ENCODE data around the gene PEPD. TPM values are rescaled to one million over a fixed set of nuclear protein-coding genes. Genes with fewer than 3 reads are reported as not detected.

PEPD gene
- total RNA-seq, 1 experiment from 2014 or later = 40.5 TPM

DNA sequence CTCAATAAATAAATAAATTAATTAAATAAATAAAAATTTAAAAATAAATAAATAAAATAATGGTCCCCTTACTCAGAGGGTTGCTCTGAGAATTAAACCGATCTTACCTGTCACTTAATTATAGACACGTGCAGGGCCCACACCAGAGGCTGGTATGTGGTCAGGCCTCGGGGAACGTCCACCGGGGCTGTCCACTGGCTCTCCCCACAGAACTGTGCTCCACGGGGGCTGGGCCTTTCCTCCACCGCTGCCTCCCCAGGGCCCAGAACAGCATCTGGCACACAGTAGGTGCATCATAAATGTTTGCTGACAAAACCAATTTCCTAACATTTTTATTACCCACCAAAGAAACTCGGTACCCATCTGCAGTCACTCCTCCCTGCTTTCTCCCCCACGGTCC is 78.9 kb downstream of the PEPD start:
- RAD21 ChIA-PET (ENCODE audit: low non-redundant PET in 1 of 2, low total read pairs in 2 of 2, uncharacterized antibody in 2 of 2, unreplicated experiment in 2 of 2) = no interaction called here
- Histone ChIP-seq H3K9ac (ENCODE audit: low read length) (no peak overlapping the region), H3K36me3 (ENCODE audit: control insufficient read depth in 1 of 2, insufficient read depth in 2 of 2, low read length in 2 of 2) (no peaks in the 10 kb centered on the region), H3K4me2 (ENCODE audit: low read length) (no peak overlapping the region), H3K9me2 (ENCODE audit: insufficient read depth) (no peaks in the 10 kb centered on the region), H3K4me1 (ENCODE audit: control insufficient read depth in 1 of 2, insufficient read depth in 2 of 2, low read length in 2 of 2) (no peaks in the 10 kb centered on the region), H3K79me2 (ENCODE audit: insufficient read depth, low read length) (no peaks in the 10 kb centered on the region), H3K4me3 (replicated peaks in 1 of 2; ENCODE audit: low read depth in 1 of 2, low read length in 2 of 2) (no peak overlapping the region), H3K27me3 (ENCODE audit: insufficient read depth, low read length) (no peaks in the 10 kb centered on the region), H4K20me1 (ENCODE audit: insufficient read depth) (no peaks in the 10 kb centered on the region), H2AFZ (ENCODE audit: low read depth, low read length, poor library complexity, severe bottlenecking) (no peak overlapping the region), H3K9me3 (ENCODE audit: control insufficient read depth in 1 of 2, insufficient read depth in 1 of 2, low read depth in 1 of 2, low read length in 2 of 2) (no peaks in the 10 kb centered on the region), H3K27ac (ENCODE audit: low read depth, low read length) (no peak overlapping the region)
- CTCF ChIA-PET = no interaction called here
- POLR2A ChIA-PET = no interaction called here
- DNase-seq (ENCODE audit: low read depth, low spot score) = no peak
- TF ChIP-seq ZNF274 (IDR thresholded peaks at IDR 0.05; ENCODE audit: low read depth, low read length) (no peak), EGR1 (IDR thresholded peaks at IDR 0.05; ENCODE audit: low read depth) (no peak), POLR2A (IDR thresholded peaks at IDR 0.05; ENCODE audit: borderline replicate concordance, extremely low read depth, insufficient read depth, insufficient read length) (no peak), FOSL1 (IDR thresholded peaks at IDR 0.05; ENCODE audit: low read depth) (no peak), CBX3 (IDR thresholded peaks at IDR 0.05; ENCODE audit: low read depth) (no peak)
- TF ChIP-seq, protein P1, sequence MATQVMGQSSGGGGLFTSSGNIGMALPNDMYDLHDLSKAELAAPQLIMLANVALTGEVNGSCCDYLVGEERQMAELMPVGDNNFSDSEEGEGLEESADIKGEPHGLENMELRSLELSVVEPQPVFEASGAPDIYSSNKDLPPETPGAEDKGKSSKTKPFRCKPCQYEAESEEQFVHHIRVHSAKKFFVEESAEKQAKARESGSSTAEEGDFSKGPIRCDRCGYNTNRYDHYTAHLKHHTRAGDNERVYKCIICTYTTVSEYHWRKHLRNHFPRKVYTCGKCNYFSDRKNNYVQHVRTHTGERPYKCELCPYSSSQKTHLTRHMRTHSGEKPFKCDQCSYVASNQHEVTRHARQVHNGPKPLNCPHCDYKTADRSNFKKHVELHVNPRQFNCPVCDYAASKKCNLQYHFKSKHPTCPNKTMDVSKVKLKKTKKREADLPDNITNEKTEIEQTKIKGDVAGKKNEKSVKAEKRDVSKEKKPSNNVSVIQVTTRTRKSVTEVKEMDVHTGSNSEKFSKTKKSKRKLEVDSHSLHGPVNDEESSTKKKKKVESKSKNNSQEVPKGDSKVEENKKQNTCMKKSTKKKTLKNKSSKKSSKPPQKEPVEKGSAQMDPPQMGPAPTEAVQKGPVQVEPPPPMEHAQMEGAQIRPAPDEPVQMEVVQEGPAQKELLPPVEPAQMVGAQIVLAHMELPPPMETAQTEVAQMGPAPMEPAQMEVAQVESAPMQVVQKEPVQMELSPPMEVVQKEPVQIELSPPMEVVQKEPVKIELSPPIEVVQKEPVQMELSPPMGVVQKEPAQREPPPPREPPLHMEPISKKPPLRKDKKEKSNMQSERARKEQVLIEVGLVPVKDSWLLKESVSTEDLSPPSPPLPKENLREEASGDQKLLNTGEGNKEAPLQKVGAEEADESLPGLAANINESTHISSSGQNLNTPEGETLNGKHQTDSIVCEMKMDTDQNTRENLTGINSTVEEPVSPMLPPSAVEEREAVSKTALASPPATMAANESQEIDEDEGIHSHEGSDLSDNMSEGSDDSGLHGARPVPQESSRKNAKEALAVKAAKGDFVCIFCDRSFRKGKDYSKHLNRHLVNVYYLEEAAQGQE (IDR thresholded peaks at IDR 0.05; ENCODE audit: low read depth) = no peak
- TF ChIP-seq, protein P2, sequence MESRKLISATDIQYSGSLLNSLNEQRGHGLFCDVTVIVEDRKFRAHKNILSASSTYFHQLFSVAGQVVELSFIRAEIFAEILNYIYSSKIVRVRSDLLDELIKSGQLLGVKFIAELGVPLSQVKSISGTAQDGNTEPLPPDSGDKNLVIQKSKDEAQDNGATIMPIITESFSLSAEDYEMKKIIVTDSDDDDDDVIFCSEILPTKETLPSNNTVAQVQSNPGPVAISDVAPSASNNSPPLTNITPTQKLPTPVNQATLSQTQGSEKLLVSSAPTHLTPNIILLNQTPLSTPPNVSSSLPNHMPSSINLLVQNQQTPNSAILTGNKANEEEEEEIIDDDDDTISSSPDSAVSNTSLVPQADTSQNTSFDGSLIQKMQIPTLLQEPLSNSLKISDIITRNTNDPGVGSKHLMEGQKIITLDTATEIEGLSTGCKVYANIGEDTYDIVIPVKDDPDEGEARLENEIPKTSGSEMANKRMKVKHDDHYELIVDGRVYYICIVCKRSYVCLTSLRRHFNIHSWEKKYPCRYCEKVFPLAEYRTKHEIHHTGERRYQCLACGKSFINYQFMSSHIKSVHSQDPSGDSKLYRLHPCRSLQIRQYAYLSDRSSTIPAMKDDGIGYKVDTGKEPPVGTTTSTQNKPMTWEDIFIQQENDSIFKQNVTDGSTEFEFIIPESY (IDR thresholded peaks at IDR 0.05; ENCODE audit: extremely low read depth, insufficient replicate concordance, low read length) = no peak
- intact Hi-C loops (cut with micrococcal nuclease) = no loop called here
- no TSS peak for BruUV-seq (replicated peaks)
- ATAC-seq = no peak

All from HCT116 (cell line).